HG03103 (cell line): Measurements from ENCODE around the gene OR5B12.
"Not testable (repeated sequence)": the region's sequence is repeated elsewhere in the genome, so short reads cannot be mapped to it uniquely, and the experiment has no call there.

Experiments
- ATAC-seq: cut with Tn5 transposase; IDR thresholded peaks from one replicate; pipeline ENCODE4 v1.9.1; 2021; ENCODE audit warnings: low read depth; ENCODE audit not compliant: unreplicated experiment

The OR5B12 gene

GRCh38 chr11:58442136-58442535, at the start of gene OR5B12:
Gene OR5B12 (minus strand): TSS chr11:58442236. CDS start chr11:58440151, 2,085 bp downstream.
- ATAC-seq, result no peak

DNA sequence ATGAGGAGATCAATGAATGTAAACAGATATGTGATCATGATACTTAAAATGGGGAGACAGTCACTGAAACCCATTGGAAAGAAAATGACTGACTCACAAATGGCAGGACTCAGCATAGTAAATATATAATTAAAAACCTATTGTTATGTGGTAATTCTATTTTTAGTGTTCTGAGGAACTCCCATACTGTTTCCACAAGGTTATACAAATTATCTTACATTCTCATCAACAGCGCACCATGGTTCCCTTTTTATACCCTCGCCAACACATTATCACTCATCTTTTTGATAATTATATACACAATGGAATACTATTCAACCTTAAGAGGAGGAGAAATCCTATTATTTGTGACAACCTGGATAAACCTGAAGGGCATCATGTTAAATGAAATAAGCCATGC, 48.8 kb upstream of the OR5B12 start:
- ATAC-seq, result no peak

GRCh38 chr11:58487170-58487569, 45.1 kb upstream of the OR5B12 start:
- ATAC-seq, result no peak

DNA sequence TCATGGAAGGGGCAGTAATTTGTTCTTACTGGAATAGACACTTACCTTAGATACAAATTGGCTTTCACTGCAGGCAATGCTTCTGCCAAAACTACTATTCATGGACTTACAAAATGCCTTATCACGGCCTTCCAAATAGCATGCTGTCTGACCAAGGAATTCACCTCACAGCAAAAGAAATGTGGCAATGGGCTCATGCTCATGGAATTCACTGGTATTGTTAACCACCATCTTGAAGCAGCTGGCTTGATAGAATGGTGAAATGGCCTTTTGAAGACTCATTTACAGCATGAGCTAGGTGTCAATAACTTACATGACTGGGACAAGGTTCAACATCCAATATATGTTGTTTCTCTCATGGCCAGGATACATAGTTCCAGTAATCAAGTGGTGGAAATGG, 43.9 kb upstream of the OR5B12 start:
- no peak for ATAC-seq

GRCh38 chr11:58471892-58472291, 29.9 kb upstream of the OR5B12 start:
- no peak for ATAC-seq

DNA sequence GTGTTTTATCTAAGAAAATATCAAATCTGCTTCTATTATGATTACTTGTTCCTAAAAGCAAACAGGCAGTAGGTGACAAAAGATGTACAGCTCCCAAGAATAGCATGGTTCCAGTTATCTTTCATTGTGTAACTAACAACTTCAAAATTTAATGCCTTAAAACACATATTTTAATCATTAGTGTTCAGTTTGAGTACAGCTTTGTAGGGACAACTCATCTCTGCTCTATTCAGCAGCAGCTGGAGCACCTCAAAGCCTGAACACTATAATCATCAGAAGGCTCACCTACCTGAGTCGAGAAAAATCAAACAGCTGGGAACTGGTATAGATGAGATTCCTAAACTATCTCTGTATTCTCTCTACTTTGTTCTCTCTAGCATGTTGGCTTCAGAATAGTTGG, 24.3 kb upstream of the OR5B12 start:
- no peak for ATAC-seq

- no peak for ATAC-seq
Measured at GRCh38 chr11:58465690-58466089, 23.7 kb upstream of the OR5B12 start.

GRCh38 chr11:58451585-58451984, 9.5 kb upstream of the OR5B12 start:
- ATAC-seq, result no peak

DNA sequence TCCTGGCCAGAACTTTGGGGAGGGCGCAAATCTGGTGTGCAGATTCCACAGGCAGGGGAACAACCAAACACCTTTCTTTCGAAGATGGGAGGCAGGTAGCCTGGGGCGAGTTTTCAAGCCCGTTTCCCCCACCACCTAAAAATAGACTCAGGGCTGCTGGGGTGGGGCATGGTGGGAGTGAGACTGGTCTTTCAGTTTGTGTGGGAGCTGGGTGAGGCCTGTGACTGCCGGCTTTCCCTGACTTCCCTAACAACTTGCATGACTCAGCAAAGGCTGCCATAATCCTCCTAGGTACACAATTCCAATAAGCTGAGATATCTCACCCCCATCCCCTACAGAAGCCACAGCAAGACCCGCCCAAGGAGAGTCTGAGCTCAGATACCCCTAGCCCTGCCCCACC, 4.3 kb upstream of the OR5B12 start:
- ATAC-seq, result no peak

- ATAC-seq, result no peak
Measured at GRCh38 chr11:58444300-58444699, 2.3 kb upstream of the OR5B12 start.

- ATAC-seq, result no peak
Measured at GRCh38 chr11:58438486-58438885, 3.5 kb downstream of the OR5B12 start.

DNA sequence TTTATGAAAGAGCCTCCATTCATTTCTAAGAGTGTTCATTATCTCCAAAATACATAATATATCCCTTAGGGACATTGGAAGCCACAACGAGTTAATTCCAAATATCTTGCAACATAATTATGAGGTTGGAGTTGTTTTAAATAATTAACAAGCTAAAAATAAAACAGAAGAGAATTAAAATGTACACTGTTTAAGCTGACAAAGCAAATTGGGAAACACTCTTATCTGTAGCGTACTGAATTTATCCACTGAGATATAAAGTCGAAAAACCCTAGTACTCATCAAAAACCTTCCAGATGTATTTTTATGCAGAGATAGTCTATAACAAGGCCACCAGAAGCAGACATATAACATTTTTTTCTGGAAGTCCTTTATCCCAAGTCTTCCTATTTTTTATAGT, 7.8 kb downstream of the OR5B12 start:
- no peak for ATAC-seq

- peak; percentile 88 for ATAC-seq
Measured at GRCh38 chr11:58433638-58434203, 8.3 kb downstream of the OR5B12 start.

- no peak for ATAC-seq
Measured at GRCh38 chr11:58429273-58429672, 12.8 kb downstream of the OR5B12 start.

DNA sequence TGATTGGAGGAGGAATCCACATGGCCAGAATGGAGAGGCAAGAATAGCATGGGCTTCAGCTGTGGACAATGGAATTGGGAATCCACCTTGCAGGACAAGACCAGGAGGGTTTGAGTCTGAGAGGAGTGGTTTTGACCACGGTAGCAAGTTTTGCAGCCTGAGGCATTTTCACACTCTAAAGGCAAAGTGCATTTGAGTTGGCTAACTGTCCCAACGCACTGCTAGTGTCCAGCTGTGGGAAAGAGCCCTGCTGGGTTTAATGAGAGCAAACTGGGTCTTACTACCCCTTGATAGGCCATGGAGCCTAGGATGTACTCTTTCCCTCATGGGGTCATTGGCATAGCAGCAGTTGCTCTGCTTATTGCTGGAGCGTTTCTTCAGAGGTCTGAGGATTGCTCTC, 14.0 kb downstream of the OR5B12 start, which contains the start of gene OR5B2:
OR5B2 (minus strand) TSS at position 101 of the 400 bp plus-strand sequence. CDS start 4,860 bp downstream, outside the sequence.
- ATAC-seq, result no peak

- ATAC-seq, result no peak
Measured at GRCh38 chr11:58406774-58407173, 35.3 kb downstream of the OR5B12 start, which contains the start of gene OR5B3. Gene OR5B3 (minus strand): TSS chr11:58406874. CDS start chr11:58403409, 3,465 bp downstream.

DNA sequence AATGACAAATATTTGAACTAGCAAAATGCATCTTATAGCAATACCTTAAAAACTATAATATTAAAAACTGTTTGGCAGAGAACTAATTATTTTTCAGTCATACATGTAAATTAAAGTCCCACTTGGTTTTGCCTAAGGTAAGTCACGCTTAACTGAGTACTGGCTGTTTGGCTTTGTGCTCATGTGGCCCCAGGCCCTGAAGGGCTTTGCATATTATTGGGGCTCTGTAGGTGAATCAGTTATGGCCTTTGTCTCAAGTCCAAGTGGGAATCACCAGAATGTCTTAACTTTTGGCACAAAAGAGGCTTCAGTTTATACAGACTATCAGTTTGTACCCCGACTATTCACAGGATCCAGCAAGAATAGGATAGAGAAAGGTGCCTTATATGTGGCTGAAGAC, 42.4 kb downstream of the OR5B12 start:
- ATAC-seq, result not testable (repeated sequence)

- no peak for ATAC-seq
Measured at GRCh38 chr11:58395581-58395980, 46.5 kb downstream of the OR5B12 start.

DNA sequence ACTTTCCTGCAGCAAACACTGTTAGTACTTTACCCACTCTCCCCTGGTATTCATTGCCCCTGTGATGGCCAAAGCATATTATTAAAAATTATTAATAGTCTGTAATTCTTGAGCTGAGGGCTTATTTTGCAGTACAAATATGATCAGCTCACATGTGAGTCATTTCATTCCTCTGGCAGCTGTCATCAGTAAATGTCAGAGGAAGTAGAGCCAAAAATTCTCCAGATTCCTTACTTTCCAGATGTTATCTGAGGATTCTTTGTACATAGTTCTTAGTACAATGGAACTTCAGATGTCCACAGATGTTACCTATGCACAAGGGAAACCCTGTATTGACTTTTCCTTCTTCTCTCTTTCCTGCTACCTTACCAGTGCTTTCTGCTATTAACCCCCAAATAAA, 47.8 kb downstream of the OR5B12 start:
- no peak for ATAC-seq

- no peak for ATAC-seq
Measured at GRCh38 chr11:58392746-58393145, 49.3 kb downstream of the OR5B12 start.

- ATAC-seq, result no peak
Measured at GRCh38 chr11:58391879-58392278, 50.2 kb downstream of the OR5B12 start.

GRCh38 chr11:58390551-58391063, 51.4 kb downstream of the OR5B12 start:
- no peak for ATAC-seq
